ENCODE results near the gene UMODL1. TPM values are rescaled to one million over a fixed set of nuclear protein-coding genes. Genes with fewer than 3 reads are reported as not detected.
A peak's percentile ranks its signal among the peaks of the same experiment; 100 is the strongest.

UMODL1 gene
- total and polyA plus RNA-seq, 2 donors from 2014 or later: 0.39 TPM; not detected in 1

DNA sequence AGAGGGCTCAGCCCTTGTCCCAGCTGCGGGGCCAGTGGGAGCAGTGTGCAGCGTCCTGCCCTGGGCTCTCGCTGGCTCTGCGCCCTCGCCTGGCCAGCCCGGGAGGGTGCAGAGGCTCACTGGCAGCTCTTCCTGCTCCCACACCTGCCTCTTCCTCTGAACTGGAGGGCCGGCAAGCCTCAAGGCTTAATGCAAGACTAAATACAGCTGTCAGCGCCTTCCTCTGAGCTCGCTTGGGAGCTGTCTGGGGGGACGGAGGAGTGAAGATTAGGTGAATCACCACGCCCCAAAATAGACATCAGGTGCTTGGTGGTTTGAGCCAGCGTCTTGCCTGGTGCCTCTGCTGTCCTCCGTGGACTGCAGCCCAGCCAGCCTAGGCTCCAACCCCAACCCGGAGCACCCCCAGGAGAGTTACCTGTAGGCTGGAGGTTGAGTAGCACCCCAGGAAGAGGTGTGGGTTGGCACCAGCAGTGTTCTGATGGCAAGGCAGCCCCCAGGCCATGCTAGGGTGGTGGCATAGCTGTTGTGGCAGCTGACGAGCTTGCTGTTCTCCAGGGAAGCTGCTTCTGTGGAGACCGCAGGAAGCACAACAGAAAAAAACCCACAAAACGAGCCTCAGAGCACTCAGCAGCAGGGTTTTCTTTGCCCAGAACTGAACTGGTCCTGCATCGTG lies 36.9 kb downstream of the UMODL1 start:
- Histone ChIP-seq H3K9me3 (ENCODE audit: control insufficient read depth in 2 of 3, insufficient read depth in 1 of 3, low read length in 3 of 3) (no peaks in the 10 kb centered on the region), H3K27ac (ENCODE audit: low read depth in 2 of 2, low read length in 2 of 2) (no peak overlapping the region), H3K27me3 (ENCODE audit: control insufficient read depth, insufficient read depth, low read length) (no peaks in the 10 kb centered on the region), H3K36me3 (ENCODE audit: control insufficient read depth in 2 of 3, insufficient read depth in 3 of 3, low read length in 3 of 3) (no peaks in the 10 kb centered on the region), H3K9ac (ENCODE audit: low read length in 3 of 3) (no peak overlapping the region), H3K4me3 (ENCODE audit: low read length in 3 of 3) (no peak overlapping the region), H3K4me1 (ENCODE audit: control insufficient read depth in 2 of 3, insufficient read depth in 2 of 3, low read depth in 1 of 3, low read length in 3 of 3) (peaks cover 0 to 2% (median 0%) of the 10 kb centered on the region in 3 donors)
- TF ChIP-seq, protein P1, sequence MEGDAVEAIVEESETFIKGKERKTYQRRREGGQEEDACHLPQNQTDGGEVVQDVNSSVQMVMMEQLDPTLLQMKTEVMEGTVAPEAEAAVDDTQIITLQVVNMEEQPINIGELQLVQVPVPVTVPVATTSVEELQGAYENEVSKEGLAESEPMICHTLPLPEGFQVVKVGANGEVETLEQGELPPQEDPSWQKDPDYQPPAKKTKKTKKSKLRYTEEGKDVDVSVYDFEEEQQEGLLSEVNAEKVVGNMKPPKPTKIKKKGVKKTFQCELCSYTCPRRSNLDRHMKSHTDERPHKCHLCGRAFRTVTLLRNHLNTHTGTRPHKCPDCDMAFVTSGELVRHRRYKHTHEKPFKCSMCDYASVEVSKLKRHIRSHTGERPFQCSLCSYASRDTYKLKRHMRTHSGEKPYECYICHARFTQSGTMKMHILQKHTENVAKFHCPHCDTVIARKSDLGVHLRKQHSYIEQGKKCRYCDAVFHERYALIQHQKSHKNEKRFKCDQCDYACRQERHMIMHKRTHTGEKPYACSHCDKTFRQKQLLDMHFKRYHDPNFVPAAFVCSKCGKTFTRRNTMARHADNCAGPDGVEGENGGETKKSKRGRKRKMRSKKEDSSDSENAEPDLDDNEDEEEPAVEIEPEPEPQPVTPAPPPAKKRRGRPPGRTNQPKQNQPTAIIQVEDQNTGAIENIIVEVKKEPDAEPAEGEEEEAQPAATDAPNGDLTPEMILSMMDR (IDR thresholded peaks at IDR 0.05; ENCODE audit: borderline replicate concordance, extremely low read depth, insufficient read depth): peak; percentile 69
- DNase-seq (peak; percentile 59 to 89 (median 80)), FAIRE-seq (no peak)
- intact Hi-C loops (cut with DNase I): loop anchor here (10.0 kb wide), 1 partner anchor 93 kb away; the partner anchor contains the start of gene ZBTB21

DNA sequence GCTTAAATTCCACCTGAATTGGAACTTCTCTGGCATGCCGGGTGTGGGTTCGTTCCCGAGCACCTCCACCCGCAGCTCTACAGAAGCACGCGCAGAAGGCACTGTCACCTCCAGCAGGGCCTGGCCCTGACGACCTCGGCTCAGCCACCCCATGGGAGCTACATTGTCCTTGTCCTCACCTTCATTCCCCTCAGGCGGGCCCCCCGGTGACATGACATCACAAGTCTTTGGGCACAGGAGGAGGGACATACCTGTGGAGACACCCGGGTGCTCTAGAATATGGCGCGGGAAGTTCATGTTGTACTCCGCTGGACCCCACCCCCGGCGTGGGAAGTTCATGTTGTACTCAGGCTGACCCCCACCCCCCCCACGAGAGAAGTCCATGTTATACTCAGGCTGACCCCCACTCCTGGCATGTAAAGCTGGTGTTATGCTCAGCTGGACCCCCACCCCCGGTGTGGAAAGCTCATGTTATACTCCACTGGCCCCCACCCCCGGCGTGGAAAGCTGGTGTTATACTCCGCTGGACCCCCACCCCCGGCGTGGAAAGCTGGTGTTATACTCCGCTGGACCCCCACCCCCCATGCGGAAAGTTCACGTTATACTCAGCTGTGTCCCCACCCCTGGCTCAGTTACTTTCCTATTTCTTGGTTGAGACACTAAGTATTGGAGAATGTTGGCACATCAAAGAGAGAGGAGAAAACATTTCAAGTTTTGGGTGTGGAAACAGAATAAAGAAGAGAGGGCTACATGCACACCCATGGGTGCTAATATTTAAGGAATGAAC lies 37.6 kb downstream of the UMODL1 start:
- FAIRE-seq (no peak), DNase-seq (peak in 2 of 5 donors; percentile 56 to 71)
- Histone ChIP-seq H3K36me3 (ENCODE audit: control insufficient read depth in 2 of 3, insufficient read depth in 3 of 3, low read length in 3 of 3) (no peaks in the 10 kb centered on the region), H3K9me3 (ENCODE audit: control insufficient read depth in 2 of 3, insufficient read depth in 1 of 3, low read length in 3 of 3) (no peaks in the 10 kb centered on the region), H3K4me1 (ENCODE audit: control insufficient read depth in 2 of 3, insufficient read depth in 2 of 3, low read depth in 1 of 3, low read length in 3 of 3) (peaks cover 0 to 2% (median 0%) of the 10 kb centered on the region in 3 donors), H3K27me3 (ENCODE audit: control insufficient read depth, insufficient read depth, low read length) (no peaks in the 10 kb centered on the region), H3K9ac (ENCODE audit: low read length in 3 of 3) (no peak overlapping the region), H3K27ac (ENCODE audit: low read depth in 2 of 2, low read length in 2 of 2) (no peak overlapping the region), H3K4me3 (ENCODE audit: low read length in 3 of 3) (no peak overlapping the region)
- TF ChIP-seq, protein P1 (IDR thresholded peaks at IDR 0.05; ENCODE audit: borderline replicate concordance, extremely low read depth, insufficient read depth): no peak
- intact Hi-C loops (cut with DNase I): loop anchor here (10.0 kb wide), 1 partner anchor 94 kb away; the partner anchor contains the start of gene ZBTB21

DNA sequence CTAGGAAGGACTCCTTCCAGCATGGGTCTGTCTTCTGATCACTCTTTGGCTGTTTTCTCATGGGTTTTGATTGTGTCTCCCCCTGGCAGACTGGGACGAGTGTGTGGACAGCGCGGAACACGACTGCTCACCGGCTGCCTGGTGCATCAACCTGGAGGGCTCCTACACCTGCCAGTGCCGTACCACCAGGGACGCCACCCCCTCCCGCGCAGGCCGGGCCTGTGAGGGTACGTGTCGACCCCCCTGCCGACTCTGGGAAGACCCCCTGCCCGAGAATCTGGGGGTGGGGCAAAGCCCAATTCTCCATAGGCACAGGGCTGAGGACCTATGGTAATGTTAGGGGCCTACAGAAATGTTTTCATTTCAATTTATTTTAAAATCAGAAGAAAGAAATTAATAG lies 38.4 kb downstream of the UMODL1 start:
- no peak overlapping the region for H3K9ac ChIP-seq (ENCODE audit: low read length in 3 of 3)
- DNase-seq (peak in 1 of 5 donors; percentile 67), FAIRE-seq (no peak)
- TF ChIP-seq, protein P1 (IDR thresholded peaks at IDR 0.05; ENCODE audit: borderline replicate concordance, extremely low read depth, insufficient read depth): no peak
- no peaks in the 10 kb centered on the region for H3K9me3 ChIP-seq (ENCODE audit: control insufficient read depth in 2 of 3, insufficient read depth in 1 of 3, low read length in 3 of 3)
- H3K4me3 ChIP-seq (ENCODE audit: low read length in 3 of 3): no peak overlapping the region
- H3K27me3 ChIP-seq (ENCODE audit: control insufficient read depth, insufficient read depth, low read length): no peaks in the 10 kb centered on the region
- intact Hi-C loops (cut with DNase I): loop anchor here (10.0 kb wide), 1 partner anchor 95 kb away; the partner anchor contains the start of gene ZBTB21
- no peak overlapping the region for H3K27ac ChIP-seq (ENCODE audit: low read depth in 2 of 2, low read length in 2 of 2)
- no peaks in the 10 kb centered on the region for H3K36me3 ChIP-seq (ENCODE audit: control insufficient read depth in 2 of 3, insufficient read depth in 3 of 3, low read length in 3 of 3)
- H3K4me1 ChIP-seq (ENCODE audit: control insufficient read depth in 2 of 3, insufficient read depth in 2 of 3, low read depth in 1 of 3, low read length in 3 of 3): peaks cover 0 to 2% (median 0%) of the 10 kb centered on the region in 3 donors

All from kidney (tissue), 14 donors.